GM19035 (cell line): ENCODE data around the gene PTPRN2.

Experiments
- ATAC-seq: cut with Tn5 transposase; IDR thresholded peaks from one replicate; pipeline ENCODE4 v1.9.1; 2021; ENCODE audit not compliant: unreplicated experiment

The PTPRN2 gene

DNA sequence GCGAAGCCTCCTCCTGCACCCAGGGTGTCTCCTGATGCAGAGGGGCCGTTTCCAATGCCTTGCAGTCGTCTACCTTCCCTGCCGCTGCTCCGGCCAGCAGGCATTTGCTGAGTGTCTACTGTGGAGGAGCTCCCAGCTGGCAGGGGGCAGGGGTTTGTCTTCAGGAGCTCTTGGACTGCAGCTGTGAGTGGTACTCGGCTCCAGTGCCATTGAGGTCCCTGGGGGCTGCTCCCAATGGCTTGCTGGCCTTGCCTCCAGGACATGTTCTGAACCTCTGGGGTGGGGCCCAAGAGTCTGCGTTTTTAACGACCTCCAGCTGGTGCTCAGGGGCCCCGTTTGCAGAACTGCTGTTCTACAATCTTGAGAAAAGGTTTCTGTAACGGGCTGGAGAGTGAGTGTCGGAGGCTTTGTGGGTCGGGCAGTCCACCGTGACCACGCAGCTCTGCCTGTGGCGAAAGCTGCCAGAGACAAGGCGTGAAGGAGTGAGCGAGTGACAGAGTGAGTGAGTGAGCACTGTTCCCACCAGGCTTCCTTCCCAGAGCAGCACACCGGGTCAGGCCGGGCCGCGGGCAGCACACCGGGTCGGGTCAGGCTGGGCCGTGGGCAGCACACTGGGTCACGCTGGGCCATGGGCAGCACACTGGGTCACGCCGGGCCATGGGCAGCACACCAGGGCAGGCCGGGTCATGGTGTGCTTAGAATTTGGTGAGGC, 520.2 kb downstream of the PTPRN2 start:
- ATAC-seq = no peak

DNA sequence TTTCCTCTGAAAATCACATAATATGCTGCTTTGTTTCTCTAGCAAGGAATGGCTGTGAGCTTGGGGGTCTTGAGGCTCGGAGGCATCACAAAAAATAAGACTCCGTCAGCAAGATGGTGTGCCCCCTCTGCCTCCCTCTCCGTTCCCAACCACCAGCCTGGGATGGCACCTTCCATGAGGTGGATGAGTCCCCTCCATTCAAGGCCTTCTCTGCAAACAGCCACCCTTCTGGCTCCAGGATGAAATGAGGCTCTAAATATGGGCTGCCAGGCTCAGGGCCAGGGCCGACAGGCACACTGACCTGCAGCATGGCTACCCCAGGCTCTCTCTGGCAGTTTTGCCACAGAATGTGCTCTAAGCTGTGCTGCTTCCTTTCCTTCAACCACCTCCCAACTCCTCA, 521.5 kb downstream of the PTPRN2 start:
- ATAC-seq = no peak

DNA sequence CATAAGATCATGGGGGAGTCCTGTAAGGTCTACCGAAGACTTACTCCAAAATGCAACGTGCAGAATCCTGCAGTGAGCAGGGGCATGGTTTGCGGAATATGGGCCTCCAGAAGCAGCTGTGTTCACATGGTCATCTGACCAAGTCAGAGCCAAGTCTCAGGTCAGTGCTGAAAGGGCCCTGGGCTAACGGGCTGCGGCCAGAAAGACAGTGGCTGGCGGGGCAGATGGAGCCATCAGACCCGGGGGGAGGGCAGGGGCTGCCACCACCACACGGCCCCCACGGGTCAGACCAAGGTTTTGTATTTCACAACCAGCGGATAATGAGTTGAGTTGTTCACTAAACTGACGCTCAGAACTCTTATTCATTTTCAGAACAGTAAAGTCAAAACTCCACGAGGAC, 522.3 kb downstream of the PTPRN2 start:
- ATAC-seq = no peak

GRCh38 chr7:158064631-158065030, 523.0 kb downstream of the PTPRN2 start:
- no peak for ATAC-seq

GRCh38 chr7:158063850-158064610, 523.6 kb downstream of the PTPRN2 start:
- ATAC-seq = no peak

DNA sequence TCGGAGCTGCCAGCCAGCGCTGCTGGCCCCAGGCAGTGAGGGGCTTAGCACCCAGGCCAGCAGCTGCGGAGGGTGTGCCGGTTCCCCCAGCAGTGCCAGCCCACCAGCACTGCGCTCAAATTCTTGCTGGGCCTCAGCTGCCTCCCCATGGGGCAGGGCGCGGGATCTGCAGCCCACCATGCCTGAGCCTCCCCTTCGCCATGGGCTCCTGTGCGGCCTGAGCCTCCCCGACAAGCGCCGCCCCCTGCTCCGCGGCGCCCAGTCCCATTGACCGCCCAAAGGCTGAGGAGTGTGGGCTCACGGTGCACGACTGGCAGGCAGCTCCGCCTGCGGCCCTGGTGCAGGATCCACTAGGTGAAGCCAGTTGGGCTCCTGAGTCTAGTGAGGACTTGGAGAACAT, 525.0 kb downstream of the PTPRN2 start:
- ATAC-seq = no peak

DNA sequence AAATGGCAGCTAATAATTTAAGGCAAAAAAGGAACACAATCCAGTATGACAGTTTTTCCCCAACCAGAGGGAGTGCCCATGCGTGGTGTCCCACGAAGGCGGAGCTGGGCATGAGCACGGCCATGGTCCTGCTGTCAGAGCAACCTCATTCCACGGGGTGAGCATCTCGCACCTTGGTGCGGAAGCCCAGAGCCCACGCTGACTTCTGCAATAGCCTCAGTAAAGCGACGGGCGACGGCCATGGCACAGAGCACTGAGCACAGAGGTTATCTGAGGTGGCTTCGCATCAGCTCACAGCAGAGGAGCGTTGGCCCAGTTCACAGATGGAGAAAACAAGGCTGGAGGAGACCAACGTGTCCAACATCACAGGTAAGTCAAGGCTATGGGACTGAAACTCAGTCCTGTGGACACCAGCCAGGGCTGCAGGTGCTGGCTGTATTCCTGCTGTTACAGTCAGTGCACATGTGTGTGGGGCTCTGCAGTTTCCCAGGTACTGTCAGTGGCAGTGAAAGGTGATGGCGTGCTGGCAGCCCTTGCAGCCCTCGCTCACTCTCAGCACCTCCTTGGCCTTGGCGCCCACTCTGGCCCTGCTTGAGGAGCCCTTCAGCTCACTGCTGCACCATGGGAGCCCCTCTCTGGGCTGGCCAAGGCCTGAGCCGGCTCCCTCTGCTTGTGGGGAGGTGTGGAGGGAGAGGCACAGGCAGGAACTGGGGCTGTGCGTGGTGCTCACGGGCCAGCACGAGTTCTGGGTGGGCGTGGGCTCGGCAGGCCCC, 525.6 kb downstream of the PTPRN2 start:
- ATAC-seq = no peak

DNA sequence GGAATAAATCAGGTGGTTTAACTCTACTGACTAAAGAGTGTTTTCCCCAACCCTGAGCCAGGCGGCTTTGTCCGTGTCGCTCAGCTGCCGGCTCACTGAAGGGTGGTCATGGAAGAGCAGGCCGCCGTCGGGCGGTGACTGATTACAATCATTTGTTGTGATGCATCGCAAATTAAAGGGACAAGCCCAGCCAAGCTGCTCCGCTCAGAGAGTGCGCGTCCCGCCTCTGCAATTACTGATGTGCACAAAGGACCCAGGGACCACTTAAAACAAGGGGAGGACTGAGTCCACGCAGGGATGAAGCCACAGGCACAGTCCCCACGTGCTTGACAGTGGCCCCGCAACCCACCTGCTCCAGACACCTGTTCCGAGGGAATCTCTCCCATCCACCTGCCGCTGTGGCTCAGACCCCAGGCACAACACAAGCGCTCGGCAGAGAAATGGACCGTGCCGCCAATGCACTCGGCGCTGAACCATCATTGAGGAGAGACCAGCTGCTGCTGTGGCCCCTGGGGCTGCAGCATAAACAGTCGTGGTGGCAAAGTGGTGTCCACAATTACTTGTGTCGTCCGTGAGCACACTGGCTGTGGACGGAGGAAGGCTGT, 526.5 kb downstream of the PTPRN2 start:
- no peak for ATAC-seq

DNA sequence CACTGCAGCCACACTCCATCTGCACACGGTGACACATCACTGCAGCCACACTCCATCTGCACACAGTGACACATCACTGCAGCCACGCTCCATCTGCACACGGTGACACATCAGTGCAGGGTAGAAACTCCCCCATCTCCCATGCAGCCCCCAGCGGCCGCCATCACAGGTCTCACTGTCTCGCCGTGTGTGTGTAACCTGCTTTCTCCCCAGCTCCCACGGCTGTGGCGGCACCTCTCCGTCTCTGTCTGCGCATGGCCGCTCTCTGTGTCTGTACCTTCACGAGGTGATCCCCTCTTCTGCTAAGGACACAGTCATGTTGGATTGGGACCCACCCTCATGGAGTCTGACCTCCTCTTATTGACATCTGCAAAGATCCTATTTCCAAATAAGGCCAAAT, 527.4 kb downstream of the PTPRN2 start:
- no peak for ATAC-seq

DNA sequence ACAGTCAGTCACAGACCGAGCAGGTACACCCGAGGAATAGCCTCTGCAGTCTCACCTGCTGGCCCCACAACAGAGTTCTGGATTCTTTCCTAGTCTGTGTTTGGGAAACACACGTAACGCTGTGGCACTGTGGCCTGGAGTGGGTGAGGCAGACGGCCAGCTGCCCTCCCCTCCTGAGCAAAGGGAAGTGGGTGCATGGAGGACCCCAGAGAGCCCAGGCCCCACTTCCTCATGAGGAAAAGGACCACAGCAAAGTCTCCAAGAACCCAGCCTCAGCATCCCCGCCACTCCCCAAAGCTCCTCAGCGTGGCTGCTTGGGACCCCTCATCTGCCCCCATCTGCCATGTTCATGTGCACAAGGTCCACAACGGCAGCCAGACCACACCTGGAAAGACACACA, 530.2 kb downstream of the PTPRN2 start:
- ATAC-seq = no peak

DNA sequence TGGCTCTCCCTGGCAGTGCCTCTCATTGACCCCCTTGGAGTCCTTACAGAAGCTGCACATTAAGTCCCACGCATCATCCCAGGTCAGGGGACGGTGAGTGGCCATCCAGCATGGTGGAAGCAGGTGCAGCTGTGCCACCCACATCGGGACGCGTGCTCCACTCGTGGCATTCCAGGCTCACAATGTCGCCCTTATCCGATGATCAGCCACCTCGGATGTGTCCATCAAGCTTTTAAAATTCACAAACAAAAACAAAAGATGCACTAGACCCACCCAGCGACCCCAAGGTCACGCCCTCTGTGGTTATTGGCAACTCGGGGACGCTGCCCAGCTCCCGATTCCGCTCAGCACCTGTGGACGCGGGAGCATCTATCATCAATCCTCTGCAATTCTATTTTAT, 530.9 kb downstream of the PTPRN2 start:
- ATAC-seq = no peak

- no peak for ATAC-seq
Measured at GRCh38 chr7:158055726-158056510, 531.7 kb downstream of the PTPRN2 start.

- no peak for ATAC-seq
Measured at GRCh38 chr7:158054611-158055010, 533.0 kb downstream of the PTPRN2 start.

DNA sequence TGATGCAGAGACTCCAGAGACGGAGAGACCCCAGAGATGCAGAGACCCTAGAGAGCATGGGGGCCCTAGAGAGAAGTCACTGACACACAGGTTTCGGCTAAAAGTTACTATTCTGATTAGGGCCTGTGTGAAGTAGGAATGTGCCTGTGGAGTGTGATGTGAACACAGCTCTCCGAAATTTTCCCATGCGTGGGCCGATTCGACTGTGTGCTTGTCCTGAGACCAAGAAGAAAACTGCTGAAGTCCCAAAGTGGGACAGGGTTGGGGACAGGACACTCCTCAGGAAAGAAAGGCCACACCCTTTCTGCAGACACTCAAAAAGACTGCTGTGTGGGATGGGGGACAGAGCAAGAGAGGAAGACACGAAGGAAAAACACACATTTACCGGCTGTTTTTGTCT, 533.5 kb downstream of the PTPRN2 start:
- ATAC-seq = no peak

DNA sequence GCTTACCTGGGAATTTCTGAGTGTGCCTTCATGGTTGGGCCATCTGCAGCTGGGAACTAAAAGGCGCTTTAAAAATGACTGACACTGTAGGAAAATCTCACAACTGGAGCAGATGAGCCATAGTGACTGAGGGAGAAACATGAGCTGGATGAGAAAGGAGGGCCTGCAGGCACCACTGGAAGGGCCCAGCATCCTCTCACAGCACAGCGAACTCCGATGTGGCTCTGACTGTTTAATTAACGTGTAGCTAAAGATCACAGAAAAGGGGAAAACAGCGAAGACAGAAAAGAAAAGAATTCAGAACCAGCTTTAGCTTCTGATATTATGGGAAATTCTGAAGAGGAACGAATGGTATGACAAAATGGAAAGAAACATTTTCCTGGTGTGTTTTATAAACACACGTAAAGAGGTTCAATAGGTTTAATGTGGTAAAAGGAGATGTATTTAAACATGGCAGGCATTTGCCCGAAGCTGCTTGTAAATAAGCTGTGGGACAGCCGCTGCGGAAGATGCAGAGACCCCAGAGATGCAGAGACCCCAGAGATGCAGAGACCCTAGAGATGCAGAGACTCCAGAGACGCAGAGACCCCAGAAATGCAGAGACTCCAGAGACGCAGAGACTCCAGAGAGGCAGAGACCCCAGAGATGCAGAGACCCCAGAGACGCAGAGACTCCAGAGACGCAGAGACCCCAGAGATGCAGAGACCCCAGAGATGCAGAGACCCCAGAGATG, 534.3 kb downstream of the PTPRN2 start:
- no peak for ATAC-seq

DNA sequence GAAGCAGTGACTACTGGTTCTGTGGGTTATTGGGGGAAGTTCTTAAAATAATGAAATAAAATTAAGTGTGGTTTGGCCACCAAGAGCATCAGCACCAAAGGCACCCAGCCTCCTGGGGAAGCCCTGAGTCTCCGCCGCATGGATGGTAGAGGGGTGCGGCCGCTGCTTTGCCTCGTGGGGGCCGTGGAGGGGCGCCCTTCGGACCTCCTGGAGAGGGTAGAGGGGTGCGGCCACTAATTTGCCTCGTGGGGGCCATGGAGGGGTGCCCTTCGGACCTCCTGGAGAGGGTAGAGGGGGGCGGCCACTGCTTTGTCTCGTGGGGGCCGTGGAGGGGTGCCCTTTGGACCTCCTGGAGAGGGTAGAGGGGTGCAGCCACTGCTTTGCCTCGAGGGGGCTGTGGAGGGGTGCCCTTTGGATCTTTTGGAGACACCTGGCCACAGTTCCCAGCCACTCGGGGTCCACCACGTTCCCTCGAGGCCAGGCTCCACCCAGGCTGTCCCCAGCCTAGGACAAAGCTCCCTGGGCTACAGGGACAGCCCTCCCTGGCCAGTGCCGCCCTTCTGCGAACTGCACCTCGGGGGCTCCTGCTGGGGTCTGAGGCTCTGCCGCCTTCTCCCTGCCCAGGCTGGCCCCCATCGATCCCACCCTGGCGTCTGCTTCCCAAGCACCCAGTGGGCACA, 535.1 kb downstream of the PTPRN2 start:
- no peak for ATAC-seq

DNA sequence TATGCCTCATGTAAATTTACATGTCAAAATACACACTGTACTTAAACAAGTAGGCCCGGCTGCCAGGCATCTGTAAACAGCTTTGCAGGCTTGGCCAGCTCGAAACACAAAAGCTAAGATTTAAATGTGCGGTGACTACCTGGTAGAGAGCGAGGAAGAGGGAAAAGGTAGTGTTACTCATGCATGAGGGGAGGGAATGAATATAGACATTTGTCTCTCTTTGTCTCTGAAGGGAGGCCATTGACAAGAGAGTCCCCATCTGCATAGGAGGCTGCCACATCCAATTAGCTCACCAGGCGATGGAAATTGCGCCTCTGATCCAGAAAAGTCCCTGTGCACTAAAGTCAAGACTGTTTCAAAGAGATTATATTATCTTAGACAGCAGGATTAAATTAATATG, 535.8 kb downstream of the PTPRN2 start:
- ATAC-seq = no peak

- ATAC-seq = no peak
Measured at GRCh38 chr7:158050978-158051651, 536.5 kb downstream of the PTPRN2 start.

DNA sequence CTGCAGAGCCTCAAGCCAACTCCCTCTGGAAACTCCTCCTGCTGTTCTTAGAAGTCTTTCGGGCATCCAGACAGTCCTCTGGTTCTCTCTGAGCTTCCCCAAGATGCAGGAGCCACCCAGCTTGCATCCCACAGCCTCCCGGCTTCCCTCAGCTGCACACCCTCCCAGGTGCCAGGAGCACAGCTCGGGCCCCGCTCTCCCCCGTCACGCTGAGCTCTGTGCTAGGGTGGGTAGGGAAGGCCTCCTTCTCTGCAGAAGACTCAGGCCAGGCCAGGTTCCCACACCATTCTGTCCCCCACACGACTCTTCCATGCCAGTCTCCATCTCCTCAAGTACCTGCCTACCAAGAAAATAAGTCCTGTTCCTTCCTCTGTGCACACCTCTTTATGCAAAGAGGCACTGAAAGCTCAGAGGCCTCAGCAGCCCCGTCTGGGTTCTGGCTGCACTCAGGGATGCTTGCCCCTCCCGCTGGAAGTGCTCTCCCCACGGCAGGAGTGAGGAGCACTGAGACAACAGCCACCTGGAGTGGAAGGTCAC, 537.1 kb downstream of the PTPRN2 start:
- ATAC-seq = no peak
